HEK293T (cell line): Measurements from ENCODE around the gene FHOD3.

ENCODE experiments used
- CTCF ChIA-PET: fragments of 350-600 bp; formaldehyde crosslinking; extraction: SDS; loops from one replicate; lab custom pipeline; 2021; ENCODE audit warnings: antibody characterized with exemption, inconsistent platforms; lab: Yijun Ruan, JAX
- POLR2A ChIA-PET: fragments of 350-600 bp; formaldehyde crosslinking; extraction: SDS; loops from one replicate; lab custom pipeline; 2020; ENCODE audit warnings: antibody characterized with exemption, inconsistent platforms; lab: Yijun Ruan, JAX
- DNase-seq: peaks from one replicate; pipeline ENCODE4 v3.0.0; 2012; ENCODE audit warnings: mixed read lengths; ENCODE audit errors: extremely low spot score
- ARNT ChIP-seq: fragments of 450-650 bp; IDR thresholded peaks from 2 replicates; pipeline ENCODE4 v1.6.1; 2017; ENCODE audit warnings: mild to moderate bottlenecking
- BHLHE40 ChIP-seq: fragments of 450-650 bp; IDR thresholded peaks from 2 replicates; pipeline ENCODE4 v1.6.1; 2016; ENCODE audit warnings: mild to moderate bottlenecking, moderate library complexity, borderline replicate concordance
- CTBP1 ChIP-seq: fragments of 450-650 bp; IDR thresholded peaks from 2 replicates; pipeline ENCODE4 v1.6.1; 2016; ENCODE audit warnings: borderline replicate concordance
- ELF4 ChIP-seq: fragments of 450-650 bp; IDR thresholded peaks from 2 replicates; pipeline ENCODE4 v1.6.1; 2017; ENCODE audit warnings: antibody characterized with exemption
- FOXA1 ChIP-seq: fragments of 450-650 bp; IDR thresholded peaks from 2 replicates; pipeline ENCODE4 v1.6.1; 2016; ENCODE audit warnings: mild to moderate bottlenecking
- FOXK2 ChIP-seq: fragments of 450-650 bp; IDR thresholded peaks from 2 replicates; pipeline ENCODE4 v1.6.1; 2016; ENCODE audit warnings: mild to moderate bottlenecking
- FOXM1 ChIP-seq: fragments of 450-650 bp; IDR thresholded peaks from 2 replicates; pipeline ENCODE4 v1.6.1; 2017; ENCODE audit warnings: mild to moderate bottlenecking, borderline replicate concordance
- HDGF ChIP-seq: fragments of 450-650 bp; IDR thresholded peaks from 2 replicates; pipeline ENCODE4 v1.6.1; 2017; ENCODE audit warnings: antibody characterized with exemption, borderline replicate concordance
- L3MBTL2 ChIP-seq: fragments of 450-650 bp; conservative IDR thresholded peaks from 2 replicates; pipeline ENCODE4 v1.6.1; 2016; ENCODE audit warnings: mild to moderate bottlenecking
- LEF1 ChIP-seq: fragments of 450-650 bp; IDR thresholded peaks from 2 replicates; pipeline ENCODE4 v1.6.1; 2017; ENCODE audit warnings: mild to moderate bottlenecking, borderline replicate concordance
- NFRKB ChIP-seq: fragments of 450-650 bp; IDR thresholded peaks from 2 replicates; pipeline ENCODE4 v1.6.1; 2016; ENCODE audit warnings: mild to moderate bottlenecking, moderate library complexity
- SP1 ChIP-seq: fragments of 450-650 bp; IDR thresholded peaks from 2 replicates; pipeline ENCODE4 v1.6.1; 2017
- SUZ12 ChIP-seq: fragments of 450-650 bp; IDR thresholded peaks from 2 replicates; pipeline ENCODE4 v1.6.1; 2016; ENCODE audit warnings: mild to moderate bottlenecking
- TARDBP ChIP-seq: fragments of 450-650 bp; IDR thresholded peaks from 2 replicates; pipeline ENCODE4 v1.6.1; 2016
- ZNF384 ChIP-seq: fragments of 450-650 bp; IDR thresholded peaks from 2 replicates; pipeline ENCODE4 v1.6.1; 2016
- TF ChIP-seq, protein P1 (sequence below): fragments of 450-650 bp; IDR thresholded peaks from 2 replicates; pipeline ENCODE4 v1.6.1; 2016

FHOD3 gene

DNA sequence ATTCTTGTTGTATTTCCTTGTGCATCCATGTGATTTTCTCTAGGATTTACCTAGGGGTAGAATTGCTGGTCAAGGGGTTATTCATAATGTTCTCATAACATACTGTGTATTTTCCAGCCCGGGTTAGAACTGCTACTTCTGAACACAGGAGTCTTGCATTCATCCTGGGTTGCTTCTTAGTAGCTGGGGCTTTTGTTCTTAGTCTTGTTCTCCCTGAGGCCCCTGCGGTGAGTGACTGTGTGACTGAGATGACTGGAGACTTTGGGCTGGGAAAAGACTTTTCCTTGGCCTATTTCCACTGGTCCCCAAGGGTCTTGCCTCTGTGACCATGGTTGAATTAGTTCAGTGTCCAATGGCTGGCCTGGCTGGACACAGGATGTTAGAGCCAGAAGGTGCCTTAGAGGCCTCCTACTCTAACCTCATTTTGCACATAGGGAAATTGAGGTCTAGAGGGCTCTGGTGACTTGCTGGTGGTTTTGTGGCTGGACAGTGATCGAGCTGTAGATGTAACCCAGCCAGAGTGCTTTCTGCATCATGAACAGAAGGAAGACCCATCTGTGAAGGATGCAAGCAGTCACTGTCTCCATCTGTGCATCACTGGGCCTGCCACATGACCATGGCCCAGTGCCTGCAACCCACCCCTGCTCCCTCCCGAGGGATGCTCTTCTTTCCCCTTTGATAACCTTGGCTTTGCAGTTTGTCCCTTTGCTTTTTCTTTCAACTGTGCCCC, 233.3 kb downstream of the FHOD3 start:
- POLR2A ChIA-PET: no interaction called here
- CTCF ChIA-PET: no interaction called here
- TF ChIP-seq NFRKB (no peak), ELF4 (no peak), LEF1 (no peak), FOXA1 (no peak), ARNT (no peak), FOXM1 (no peak), HDGF (no peak), ZNF384 (no peak), FOXK2 (no peak), SUZ12 (no peak), TARDBP (no peak), BHLHE40 (no peak), SP1 (no peak), L3MBTL2 (no peak), CTBP1 (no peak)
- TF ChIP-seq, protein P1, sequence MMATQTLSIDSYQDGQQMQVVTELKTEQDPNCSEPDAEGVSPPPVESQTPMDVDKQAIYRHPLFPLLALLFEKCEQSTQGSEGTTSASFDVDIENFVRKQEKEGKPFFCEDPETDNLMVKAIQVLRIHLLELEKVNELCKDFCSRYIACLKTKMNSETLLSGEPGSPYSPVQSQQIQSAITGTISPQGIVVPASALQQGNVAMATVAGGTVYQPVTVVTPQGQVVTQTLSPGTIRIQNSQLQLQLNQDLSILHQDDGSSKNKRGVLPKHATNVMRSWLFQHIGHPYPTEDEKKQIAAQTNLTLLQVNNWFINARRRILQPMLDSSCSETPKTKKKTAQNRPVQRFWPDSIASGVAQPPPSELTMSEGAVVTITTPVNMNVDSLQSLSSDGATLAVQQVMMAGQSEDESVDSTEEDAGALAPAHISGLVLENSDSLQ: no peak
- DNase-seq: no peak

- DNase-seq: no peak
- ChIA-PET POLR2A (no interaction called here), CTCF (no interaction called here)
- TF ChIP-seq, protein P1: no peak
- TF ChIP-seq FOXK2 (no peak), HDGF (no peak), FOXM1 (no peak), NFRKB (no peak), SUZ12 (no peak), L3MBTL2 (no peak), CTBP1 (no peak), ARNT (no peak), LEF1 (no peak), SP1 (no peak), TARDBP (no peak), FOXA1 (no peak), BHLHE40 (no peak), ELF4 (no peak), ZNF384 (no peak)
Measured at GRCh38 chr18:36531636-36532035, 234.1 kb downstream of the FHOD3 start.

GRCh38 chr18:36532394-36532793, 234.9 kb downstream of the FHOD3 start:
- TF ChIP-seq, protein P1: no peak
- no peak for TF ChIP-seq FOXA1
- TF ChIP-seq BHLHE40: no peak
- no peak for TF ChIP-seq ARNT
- no peak for TF ChIP-seq NFRKB
- no peak for TF ChIP-seq CTBP1
- TF ChIP-seq TARDBP: no peak
- TF ChIP-seq SUZ12: no peak
- TF ChIP-seq LEF1: no peak
- no peak for TF ChIP-seq HDGF
- ChIA-PET CTCF (interaction anchor here (0.8 kb wide), 1 partner anchor 70 kb away, joined by 3 read pairs; no protein-coding TSS in a partner anchor), POLR2A (no interaction called here)
- DNase-seq: no peak

GRCh38 chr18:36532815-36533214, 235.3 kb downstream of the FHOD3 start:
- no peak for TF ChIP-seq FOXA1
- no peak for TF ChIP-seq FOXK2
- no peak for TF ChIP-seq ZNF384
- TF ChIP-seq ARNT: no peak
- TF ChIP-seq NFRKB: no peak
- TF ChIP-seq CTBP1: no peak
- no peak for TF ChIP-seq ELF4
- TF ChIP-seq, protein P1: no peak
- TF ChIP-seq SUZ12: no peak
- TF ChIP-seq SP1: no peak
- no peak for TF ChIP-seq BHLHE40
- TF ChIP-seq LEF1: no peak
- TF ChIP-seq FOXM1: no peak
- TF ChIP-seq TARDBP: no peak
- no peak for TF ChIP-seq L3MBTL2
- TF ChIP-seq HDGF: no peak
- DNase-seq: no peak
- ChIA-PET CTCF (interaction anchor here (0.8 kb wide), 1 partner anchor 71 kb away, joined by 3 read pairs; no protein-coding TSS in a partner anchor), POLR2A (no interaction called here)

DNA sequence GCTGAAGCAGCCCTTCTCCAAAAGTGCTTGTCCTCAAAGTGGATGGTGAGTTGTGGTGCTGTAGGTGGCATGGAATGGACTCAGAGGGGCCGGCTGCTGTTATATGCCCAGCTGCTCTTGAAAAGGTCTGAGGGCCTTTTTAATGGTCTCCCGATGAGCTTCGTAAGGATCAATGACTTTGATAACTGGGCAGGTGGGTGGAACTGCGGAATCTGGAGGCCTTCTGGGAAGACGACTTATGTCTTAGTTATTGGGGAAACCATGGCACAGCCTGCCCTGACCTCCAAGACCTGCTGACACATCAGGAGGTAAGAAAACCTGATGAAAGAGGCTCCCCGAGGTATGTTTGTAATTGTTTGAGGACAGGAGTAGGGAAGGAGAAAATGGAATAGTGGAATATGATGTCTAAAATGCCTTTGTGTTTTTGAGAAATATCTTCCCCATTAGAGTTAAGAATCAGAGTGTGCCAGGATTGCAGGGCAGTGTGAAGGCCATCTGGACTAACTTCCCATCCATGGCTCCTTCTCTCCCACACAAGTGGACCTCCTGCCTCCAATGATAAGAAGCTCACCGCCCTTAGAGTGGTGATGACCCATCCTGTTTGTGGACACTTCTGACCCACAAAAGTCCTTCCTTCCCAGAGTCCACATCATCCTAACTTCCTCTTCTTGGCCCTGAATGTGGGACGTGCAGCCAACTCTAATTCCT, 236.1 kb downstream of the FHOD3 start:
- no peak for TF ChIP-seq L3MBTL2
- TF ChIP-seq ELF4: no peak
- TF ChIP-seq HDGF: no peak
- no peak for TF ChIP-seq BHLHE40
- no peak for TF ChIP-seq NFRKB
- no peak for TF ChIP-seq SP1
- no peak for TF ChIP-seq FOXK2
- no peak for TF ChIP-seq LEF1
- TF ChIP-seq SUZ12: no peak
- no peak for TF ChIP-seq FOXM1
- TF ChIP-seq FOXA1: no peak
- no peak for TF ChIP-seq ZNF384
- no peak for TF ChIP-seq ARNT
- TF ChIP-seq, protein P1: no peak
- TF ChIP-seq CTBP1: no peak
- TF ChIP-seq TARDBP: no peak
- CTCF ChIA-PET: interaction anchor here (0.5 to 0.8 kb wide), 3 partner anchors 15 to 235 kb away, joined by 3 read pairs; no protein-coding TSS in a partner anchor
- POLR2A ChIA-PET: interaction anchor here (1.1 kb wide), 1 partner anchor 11 kb away, joined by 3 read pairs; no protein-coding TSS in a partner anchor
- no peak for DNase-seq
